ENCODE data around the gene TMEM50B.
"Not testable (repeated sequence)": the region's sequence is repeated elsewhere in the genome, so short reads cannot be mapped to it uniquely, and the experiment has no call there.

Gene TMEM50B

GRCh38 chr21:33477066-33477465 lies 2.7 kb downstream of the TMEM50B start:
- no peak for DNase-seq

DNA sequence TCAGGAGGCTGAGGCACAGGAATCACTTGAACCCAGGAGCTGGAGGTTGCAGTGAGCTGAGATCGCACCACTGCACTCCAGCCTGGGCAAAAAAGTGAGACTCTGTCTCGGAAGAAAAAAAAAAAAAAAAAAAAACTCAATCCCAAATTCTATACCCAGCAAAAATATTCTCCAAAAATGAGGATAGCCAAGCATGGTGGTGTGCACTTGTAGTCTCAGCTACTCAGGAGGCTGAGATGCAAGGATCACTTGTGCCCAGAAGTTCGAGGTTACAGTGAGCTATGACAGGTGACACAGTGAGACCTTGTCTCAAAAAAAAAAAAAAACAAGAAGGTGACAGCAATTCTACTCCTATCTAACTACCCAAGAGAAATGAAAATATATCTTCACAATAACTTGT lies 6.4 kb downstream of the TMEM50B start:
- no peak for DNase-seq

DNA sequence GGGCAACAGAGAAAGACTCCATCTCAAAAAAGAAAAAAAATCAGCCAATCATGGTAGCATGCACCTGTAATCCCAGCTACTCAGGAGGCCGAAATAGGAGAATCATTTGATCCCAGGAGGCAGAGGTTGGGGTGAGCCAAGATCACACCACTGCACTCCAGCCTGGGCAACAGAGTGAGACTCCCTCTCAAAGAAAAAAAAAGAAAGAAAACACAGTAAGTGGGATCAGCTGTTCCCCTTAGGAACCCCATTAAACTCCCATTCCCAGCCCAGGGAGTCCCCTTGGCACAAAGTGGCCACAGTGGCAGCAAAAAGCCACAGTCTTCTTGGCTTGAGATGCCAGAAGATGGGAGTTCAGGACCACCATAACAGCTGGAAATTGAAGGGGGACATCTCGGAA lies 9.1 kb downstream of the TMEM50B start:
- DNase-seq: no peak

DNA sequence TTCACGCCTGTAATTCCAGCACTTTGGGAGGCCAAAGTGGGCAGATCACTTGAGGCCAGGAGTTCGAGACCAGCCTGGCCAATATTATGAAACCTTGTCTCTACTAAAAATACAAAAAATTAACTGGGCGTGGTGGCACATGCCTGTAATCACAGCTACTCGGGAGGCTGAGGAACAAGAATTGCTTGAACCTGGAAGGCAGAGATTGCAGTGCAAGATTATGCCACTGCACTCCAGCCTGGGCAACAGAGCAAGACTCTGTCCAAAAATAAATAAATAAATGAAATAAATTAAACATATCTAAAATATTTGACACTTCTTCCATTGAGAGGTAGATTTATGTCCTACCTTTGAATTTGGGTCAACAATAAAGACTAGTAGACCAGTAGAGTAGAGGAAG lies 10.6 kb downstream of the TMEM50B start:
- DNase-seq: not testable (repeated sequence)

GRCh38 chr21:33461538-33462250 lies 18.1 kb downstream of the TMEM50B start:
- DNase-seq: no peak

- no peak for DNase-seq
These were observed 20.9 kb downstream of the TMEM50B start for GRCh38 chr21:33458861-33459260.

GRCh38 chr21:33455686-33456446 lies 23.9 kb downstream of the TMEM50B start:
- no peak for DNase-seq

DNA sequence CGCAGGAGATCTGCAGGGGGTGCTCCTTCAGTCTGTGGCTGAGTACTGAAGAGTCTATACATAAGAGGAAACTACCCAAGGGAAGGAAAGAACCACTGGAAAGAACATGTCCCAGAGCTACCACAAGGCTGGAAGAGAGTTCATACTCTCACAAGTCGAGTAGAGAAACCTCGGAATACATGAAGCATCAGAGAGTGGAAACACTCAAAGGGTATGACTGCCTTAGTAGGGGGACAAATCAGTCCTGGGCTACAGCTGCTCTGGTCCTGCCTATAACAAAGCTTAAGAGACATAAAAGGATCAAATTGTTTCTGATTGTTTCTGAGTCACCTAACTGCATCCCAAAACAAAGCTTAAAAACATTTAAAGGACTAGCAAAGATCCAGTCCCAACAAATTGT lies 27.4 kb downstream of the TMEM50B start:
- DNase-seq: no peak

- no peak for DNase-seq
These were observed 28.1 kb downstream of the TMEM50B start for GRCh38 chr21:33451634-33452071.

- DNase-seq: no peak
These were observed 30.2 kb downstream of the TMEM50B start for GRCh38 chr21:33449616-33450015.

DNA sequence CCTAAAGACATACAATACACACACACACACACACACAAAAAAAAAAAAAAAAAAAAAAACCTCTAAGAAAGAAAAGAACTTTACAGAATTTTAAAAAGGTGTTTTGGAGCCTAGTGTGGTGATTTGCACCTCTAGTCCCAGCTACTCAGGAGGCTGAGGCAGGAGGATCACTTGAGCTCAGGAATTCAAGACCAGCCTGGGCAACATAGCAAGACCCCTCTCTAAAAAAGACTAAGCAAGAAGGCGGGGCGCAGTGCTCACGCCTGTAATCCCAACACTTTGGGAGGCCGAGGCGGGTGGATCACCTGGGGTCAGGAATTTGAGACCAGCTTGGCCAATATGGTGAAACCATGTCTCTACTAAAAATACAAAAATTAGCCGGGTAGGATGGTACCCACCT lies 33.2 kb downstream of the TMEM50B start:
- DNase-seq: not testable (repeated sequence)

DNA sequence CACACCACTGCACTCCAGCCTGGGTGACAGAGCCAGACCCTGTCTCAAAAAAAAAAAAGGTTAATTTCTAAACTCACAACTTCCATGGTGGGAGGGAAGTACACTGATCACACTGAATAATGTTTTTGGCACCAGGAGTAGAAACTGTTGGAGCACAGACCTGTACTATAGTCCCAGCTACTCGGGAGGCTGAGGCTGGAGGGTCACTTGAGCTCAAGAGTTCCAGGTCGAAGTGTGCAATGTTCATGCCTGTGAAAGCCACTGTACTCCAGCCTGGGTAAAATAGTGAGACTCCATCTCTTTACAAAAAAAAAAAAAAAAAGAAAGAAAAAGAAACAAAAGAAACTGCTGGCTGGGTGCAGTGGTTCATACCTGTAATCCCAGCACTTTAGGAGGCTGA lies 35.3 kb downstream of the TMEM50B start:
- no peak for DNase-seq

DNA sequence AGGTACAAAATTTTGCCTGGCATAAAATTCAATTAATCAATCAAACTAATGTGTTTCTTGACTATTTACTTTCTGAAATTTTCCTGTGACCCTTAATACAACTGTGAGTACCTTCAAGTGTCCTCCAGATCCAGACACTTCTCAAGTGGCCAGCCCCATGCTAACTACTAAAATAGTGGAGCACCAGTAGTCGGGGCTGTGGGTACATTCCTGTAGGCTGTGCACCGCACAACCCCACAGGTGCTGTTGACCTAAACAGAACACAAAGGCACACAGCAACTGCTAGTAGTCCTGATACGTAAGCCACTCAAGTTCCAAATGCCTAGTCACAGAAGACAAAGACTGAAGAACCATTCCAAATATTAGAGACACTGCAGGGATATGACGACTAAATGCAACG lies 36.6 kb downstream of the TMEM50B start:
- DNase-seq: no peak

DNA sequence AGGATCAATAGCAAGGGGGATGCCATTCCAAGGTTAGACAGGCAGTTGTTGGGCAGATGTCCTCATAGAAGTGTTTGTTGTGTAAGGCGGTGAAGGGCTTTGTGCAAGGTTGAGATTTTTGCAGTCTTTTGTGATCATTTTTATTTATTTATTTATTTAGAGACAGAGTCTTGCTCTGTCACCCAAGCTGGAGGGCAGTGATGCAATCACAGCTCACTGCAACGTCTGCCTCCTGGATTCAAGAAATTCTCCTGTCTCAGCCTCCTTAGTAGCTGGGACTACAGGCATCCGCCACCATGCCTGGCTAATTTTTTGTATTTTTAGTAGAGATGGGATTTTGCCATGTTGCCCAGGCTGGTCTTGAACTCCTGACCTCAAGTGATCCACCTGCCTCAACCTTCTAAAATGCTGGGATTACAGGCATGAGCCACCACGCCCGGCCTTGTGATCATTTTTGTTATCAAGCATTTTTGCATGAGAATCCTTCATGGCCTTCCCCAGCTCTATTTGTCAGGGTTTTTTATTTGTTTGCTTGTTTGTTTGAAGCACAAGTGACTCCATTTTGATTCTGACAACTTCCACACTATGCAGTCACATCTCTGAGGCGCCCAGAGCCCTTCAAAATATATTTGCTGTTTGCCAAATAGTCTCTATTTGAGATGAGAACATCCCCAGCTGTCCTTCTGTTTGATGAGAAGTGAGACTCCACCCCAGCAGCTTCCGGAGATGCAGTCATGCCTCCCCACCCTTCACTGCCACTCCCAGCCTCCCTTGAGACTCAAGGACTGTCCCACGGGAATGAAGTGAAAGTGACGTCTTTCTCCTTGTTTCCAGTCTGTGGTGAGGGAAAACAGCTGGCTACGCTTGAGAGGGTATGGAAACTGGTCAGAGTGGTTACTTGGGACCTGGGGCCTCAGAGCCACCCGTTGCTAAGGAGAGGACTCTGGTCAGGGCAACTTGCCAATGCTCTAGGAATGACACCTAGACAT lies 38.0 kb downstream of the TMEM50B start:
- DNase-seq: peak; percentile 45

DNA sequence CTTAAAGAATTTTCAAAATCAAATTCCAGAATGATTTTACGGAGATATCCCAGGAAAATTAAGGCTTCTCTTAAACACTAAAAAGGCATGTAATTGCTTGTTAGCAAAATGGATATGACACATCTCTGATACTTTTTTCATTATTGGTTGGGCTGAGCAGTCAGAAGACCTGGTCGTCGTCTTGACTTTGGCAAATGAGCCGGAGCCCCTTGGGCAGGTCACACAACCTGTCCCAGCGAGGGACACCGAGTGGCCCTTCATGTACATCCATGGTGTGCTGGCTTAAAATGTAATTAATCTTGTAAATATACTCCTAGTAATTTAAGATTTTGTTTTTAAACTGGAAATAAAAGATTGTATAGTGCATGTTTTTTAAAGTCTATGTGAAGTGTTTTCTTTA lies 42.6 kb downstream of the TMEM50B start:
- no peak for DNase-seq

GRCh38 chr21:33434770-33435360 lies 44.9 kb downstream of the TMEM50B start:
- no peak for DNase-seq

DNA sequence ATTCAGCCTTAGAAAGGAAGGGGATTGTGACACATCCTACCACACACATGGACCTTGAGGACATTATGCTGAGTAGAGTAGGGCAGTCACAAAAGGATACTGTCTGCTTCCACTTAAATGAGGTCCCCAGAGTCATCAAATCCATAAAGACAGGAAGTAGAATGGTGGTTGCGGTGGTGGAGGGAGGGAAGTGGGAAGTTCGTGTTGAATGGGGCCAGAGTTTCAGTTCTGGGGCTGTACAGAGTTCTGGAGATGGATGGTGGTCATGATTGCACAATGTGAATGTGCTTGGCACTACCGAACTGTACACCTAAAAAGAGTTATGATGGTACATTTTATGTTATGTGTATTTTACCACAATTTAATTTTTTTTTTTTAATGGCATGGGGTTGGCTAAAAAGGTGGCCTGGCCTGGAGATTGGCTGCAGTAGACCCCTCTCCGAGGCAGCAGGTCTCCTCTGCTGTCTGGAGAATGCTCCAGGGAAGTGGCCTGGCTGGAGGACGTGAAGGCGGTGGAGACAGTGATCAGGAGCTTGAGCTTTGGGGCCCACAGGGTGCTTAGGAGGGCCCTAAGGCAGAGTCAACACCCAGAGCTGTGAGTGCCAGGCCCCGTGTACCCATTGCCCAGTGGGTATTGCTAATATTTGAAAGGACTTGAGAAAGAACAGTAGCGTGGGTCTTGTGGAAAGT lies 46.2 kb downstream of the TMEM50B start:
- no peak for DNase-seq

DNA sequence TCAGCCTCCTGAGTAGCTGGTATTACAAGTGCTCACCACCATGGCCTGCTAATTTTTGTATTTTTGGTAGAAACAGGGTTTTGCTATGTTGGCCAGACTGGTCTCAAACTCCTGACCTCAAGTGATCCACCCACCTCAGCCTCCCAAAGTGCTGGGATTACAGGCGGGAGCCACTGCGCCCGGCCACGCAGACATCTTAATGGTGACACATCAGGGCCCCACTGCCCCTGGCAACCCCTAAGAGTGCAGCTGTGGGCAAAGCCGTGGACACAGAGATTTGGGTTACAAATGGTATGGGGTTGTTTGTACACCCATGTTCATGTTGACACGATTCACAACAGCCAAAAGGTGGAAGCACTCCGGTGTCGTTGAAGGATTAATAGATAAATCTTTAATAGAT lies 46.8 kb downstream of the TMEM50B start:
- DNase-seq: no peak

GRCh38 chr21:33432496-33432895 lies 47.3 kb downstream of the TMEM50B start:
- no peak for DNase-seq

GRCh38 chr21:33430858-33431257 lies 48.9 kb downstream of the TMEM50B start:
- DNase-seq: no peak

DNA sequence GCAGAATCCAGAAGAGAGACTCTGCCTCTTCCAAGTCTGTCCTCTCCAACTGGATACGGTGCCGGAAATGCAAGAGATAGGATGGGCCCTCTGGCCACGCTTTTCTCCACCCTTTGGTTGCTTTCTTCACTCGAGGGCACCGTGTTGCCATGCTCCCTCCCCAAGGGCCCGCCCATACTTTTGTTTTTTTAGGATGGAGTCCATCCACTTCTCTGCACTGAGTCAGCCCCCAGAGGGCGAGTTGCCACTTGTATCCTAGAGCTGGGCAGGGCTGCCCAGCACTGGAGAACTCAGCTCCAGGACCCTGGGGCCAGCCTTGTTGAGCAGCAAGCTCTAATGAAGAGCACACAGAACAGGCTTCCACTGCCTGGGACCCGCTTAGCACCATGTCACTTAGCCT lies 51.1 kb downstream of the TMEM50B start:
- DNase-seq: no peak

DNA sequence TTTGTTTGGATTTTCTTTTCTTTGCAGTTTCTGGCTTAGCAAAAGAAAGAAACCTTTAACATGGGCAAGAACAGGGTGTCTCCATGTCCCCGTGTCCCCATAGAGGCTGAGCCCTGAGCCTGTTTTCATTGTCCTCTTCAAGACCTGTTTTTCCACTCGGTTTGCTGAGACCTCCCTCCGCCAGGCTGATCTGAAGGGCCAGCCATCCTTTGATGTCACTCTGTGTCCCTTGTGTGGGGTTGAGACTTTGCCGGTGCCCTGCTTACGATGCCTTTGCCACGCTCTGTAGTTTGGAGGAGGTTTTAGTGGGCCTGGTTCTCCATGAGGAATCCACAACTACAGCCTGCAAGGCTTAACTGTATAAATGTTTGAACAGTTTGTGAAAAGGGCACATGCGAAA lies 52.7 kb downstream of the TMEM50B start:
- no peak for DNase-seq

Data from right forelimb (tissue), 1 donor.